Peyer's patch (tissue), 4 donors: ENCODE results near the gene GSTCD. TPM values are rescaled to one million over a fixed set of nuclear protein-coding genes. Genes with fewer than 3 reads are reported as not detected.

Experiments
- DNase-seq, 3 donors: peaks; one replicate each; pipeline ENCODE4 v3.0.0-alpha.2; 2017 to 2019
- H3K27ac ChIP-seq, 4 donors: fragments of 200-600 bp; sonication (generic); one replicate each; pipeline ENCODE4 v1.5.1; 2016 to 2019
- H3K27me3 ChIP-seq, 2 donors: fragments of 200-600 bp; sonication (generic); one replicate each; pipeline ENCODE4 v1.5.1; 2019
- H3K36me3 ChIP-seq, 3 donors: fragments of 200-600 bp; sonication (generic); one replicate each; pipeline ENCODE4 v1.5.1; 2016 to 2019
- H3K4me1 ChIP-seq, 4 donors: fragments of 200-600 bp; sonication (generic); one replicate each; pipeline ENCODE4 v1.5.1; 2016 to 2019
- H3K4me3 ChIP-seq, 4 donors: fragments of 200-600 bp; sonication (generic); 1 replicate in 3 of 4; 2 replicates in 1 of 4; pipeline ENCODE4 v1.5.1; 2016 to 2019; ENCODE audit warnings: mild to moderate bottlenecking in 1 of 4
- H3K9me3 ChIP-seq, 4 donors: fragments of 200-600 bp; sonication (generic); one replicate each; pipeline ENCODE4 v1.5.1; 2016 to 2019; ENCODE audit warnings: mild to moderate bottlenecking in 1 of 4
- CTCF ChIP-seq, 6 experiments: fragments of 450-650 bp in 4 of 6; fragments of 200-600 bp in 2 of 6; sonication (generic) in 1 of 6; IDR thresholded peaks; one replicate each; pipeline ENCODE4 v1.5.1; 2017 to 2019; ENCODE audit warnings: antibody characterized with exemption in 6 of 6, mild to moderate bottlenecking in 3 of 6, moderate library complexity in 1 of 6
- POLR2A ChIP-seq, 2 donors: fragments of 450-650 bp; IDR thresholded peaks; one replicate each; pipeline ENCODE4 v1.5.1; 2017; ENCODE audit warnings: antibody characterized with exemption in 2 of 2, mild to moderate bottlenecking in 2 of 2, moderate library complexity in 2 of 2
- total RNA-seq, 4 donors: library from RNA; depleted of rRNA; stranded (reverse); fragments of >200 nt; gene quantifications; one replicate each; pipeline ENCODE4 v1.1.0, GENCODE V29; 2016

Gene GSTCD
- total RNA-seq, 4 donors from 2014 or later: 6.4 to 23.1 (median 10.3) TPM

DNA sequence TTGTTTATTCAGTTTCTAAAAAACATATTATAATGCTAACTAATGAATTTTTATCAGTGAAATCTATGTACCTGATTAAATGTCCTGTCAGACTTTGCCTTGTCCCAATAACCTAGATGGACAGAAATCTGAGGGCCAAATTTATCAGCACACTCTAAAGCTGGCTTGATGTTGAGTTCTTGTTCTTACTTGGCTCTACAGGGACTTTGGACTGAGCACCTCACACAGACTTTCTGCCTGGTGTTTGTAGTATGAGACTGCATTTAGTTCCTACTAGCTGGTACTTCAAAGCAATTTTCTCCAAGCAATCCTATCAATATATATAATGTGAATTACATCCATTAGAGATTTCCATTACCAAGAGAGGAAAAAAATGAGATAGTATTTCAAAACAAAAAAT, 37.9 kb upstream of the GSTCD start:
- H3K36me3 ChIP-seq: no peaks in the 10 kb centered on the region
- DNase-seq: no peak
- H3K27me3 ChIP-seq: no peaks in the 10 kb centered on the region
- no peaks in the 10 kb centered on the region for H3K9me3 ChIP-seq
- no peak overlapping the region for H3K4me3 ChIP-seq
- TF ChIP-seq CTCF (IDR thresholded peaks at IDR 0.05) (peak in 1 of 6 experiments; percentile 11), POLR2A (IDR thresholded peaks at IDR 0.05) (no peak)
- no peaks in the 10 kb centered on the region for H3K4me1 ChIP-seq
- H3K27ac ChIP-seq: no peak overlapping the region

GRCh38 chr4:105671301-105671700, 37.3 kb upstream of the GSTCD start:
- no peak for DNase-seq
- H3K27me3 ChIP-seq: no peaks in the 10 kb centered on the region
- no peak overlapping the region for H3K27ac ChIP-seq
- H3K4me3 ChIP-seq: no peak overlapping the region
- no peaks in the 10 kb centered on the region for H3K36me3 ChIP-seq
- no peaks in the 10 kb centered on the region for H3K4me1 ChIP-seq
- no peaks in the 10 kb centered on the region for H3K9me3 ChIP-seq
- TF ChIP-seq POLR2A (IDR thresholded peaks at IDR 0.05) (no peak), CTCF (IDR thresholded peaks at IDR 0.05) (no peak)

DNA sequence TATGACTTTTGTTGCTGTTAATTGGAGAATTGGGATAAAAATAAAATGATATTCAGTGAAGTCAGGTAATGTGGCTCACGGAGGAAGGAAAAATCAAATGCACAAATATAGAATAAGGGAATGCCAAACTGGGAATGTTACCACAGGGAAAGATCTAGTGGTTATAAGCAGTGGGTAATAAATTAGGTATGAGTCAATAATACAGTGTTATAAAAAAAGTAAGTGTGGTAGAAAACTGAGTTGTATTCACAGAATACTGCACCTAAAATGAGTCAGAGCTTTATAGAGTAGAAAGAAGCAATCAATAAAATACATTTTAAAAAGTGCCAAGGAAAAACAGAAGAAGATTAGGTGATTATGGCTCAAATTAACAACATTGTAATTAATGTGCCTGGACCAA, 34.6 kb upstream of the GSTCD start:
- DNase-seq: no peak
- Histone ChIP-seq H3K4me1 (no peaks in the 10 kb centered on the region), H3K9me3 (no peaks in the 10 kb centered on the region), H3K27ac (no peak overlapping the region), H3K36me3 (no peaks in the 10 kb centered on the region), H3K4me3 (no peak overlapping the region), H3K27me3 (no peaks in the 10 kb centered on the region)
- TF ChIP-seq CTCF (IDR thresholded peaks at IDR 0.05): no peak
- TF ChIP-seq POLR2A (IDR thresholded peaks at IDR 0.05): no peak

DNA sequence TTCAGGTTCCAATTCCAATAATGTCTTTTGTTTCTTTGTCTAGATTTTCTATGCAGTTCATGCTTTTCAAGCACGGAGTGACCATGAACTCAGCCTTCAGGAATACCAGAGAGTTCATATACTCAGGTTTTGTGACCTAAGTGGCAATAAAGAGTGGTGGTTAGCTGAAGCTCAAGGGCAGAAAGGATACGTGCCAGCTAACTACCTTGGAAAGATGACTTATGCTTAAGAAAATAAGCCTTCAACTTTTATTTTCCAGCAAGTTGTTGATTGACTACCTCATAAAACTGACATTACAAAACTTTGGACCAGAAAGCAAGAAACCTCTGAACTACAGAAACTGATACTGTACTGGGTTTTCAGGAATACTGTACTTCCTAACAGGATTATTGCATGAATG, 30.9 kb upstream of the GSTCD start:
- no peaks in the 10 kb centered on the region for H3K27me3 ChIP-seq
- TF ChIP-seq POLR2A (IDR thresholded peaks at IDR 0.05) (no peak), CTCF (IDR thresholded peaks at IDR 0.05) (no peak)
- H3K36me3 ChIP-seq: peaks cover 0 to 10% (median 0%) of the 10 kb centered on the region in 3 donors
- H3K9me3 ChIP-seq: no peaks in the 10 kb centered on the region
- no peak overlapping the region for H3K4me3 ChIP-seq
- peak overlapping the region in 1 of 4 donors; percentile 5 for H3K27ac ChIP-seq
- DNase-seq: no peak
- H3K4me1 ChIP-seq: no peaks in the 10 kb centered on the region

- Histone ChIP-seq H3K4me1 (no peaks in the 10 kb centered on the region), H3K4me3 (no peak overlapping the region), H3K36me3 (peaks cover 0 to 19% (median 0%) of the 10 kb centered on the region in 3 donors), H3K27me3 (no peaks in the 10 kb centered on the region), H3K9me3 (no peaks in the 10 kb centered on the region), H3K27ac (peak overlapping the region in 1 of 4 donors; percentile 26)
- no peak for TF ChIP-seq POLR2A (IDR thresholded peaks at IDR 0.05)
- TF ChIP-seq CTCF (IDR thresholded peaks at IDR 0.05): no peak
- DNase-seq: no peak
These were observed 29.4 kb upstream of the GSTCD start for GRCh38 chr4:105679186-105679585.

- Histone ChIP-seq H3K4me3 (no peak overlapping the region), H3K4me1 (no peaks in the 10 kb centered on the region), H3K36me3 (peaks cover 0 to 47% (median 0%) of the 10 kb centered on the region in 3 donors), H3K27me3 (no peaks in the 10 kb centered on the region), H3K27ac (no peak overlapping the region), H3K9me3 (no peaks in the 10 kb centered on the region)
- TF ChIP-seq CTCF (IDR thresholded peaks at IDR 0.05) (no peak), POLR2A (IDR thresholded peaks at IDR 0.05) (no peak)
- DNase-seq: no peak
These were observed 25.5 kb upstream of the GSTCD start for GRCh38 chr4:105683038-105683437.
